Liver (tissue), 9 donors: ENCODE results near the gene ERCC6. TPM values are rescaled to one million over a fixed set of nuclear protein-coding genes. Genes with fewer than 3 reads are reported as not detected.

Experiments used
- DNase-seq: peaks from one replicate; pipeline ENCODE4 v3.0.0-alpha.2; 2017; ENCODE audit warnings: low spot score
- H3K27ac ChIP-seq, 2 donors: one replicate each; pipeline ENCODE4 v1.7.0; 2013; ENCODE audit warnings: inconsistent platforms in 2 of 2, low read length in 2 of 2, control low read depth in 1 of 2, low read depth in 1 of 2, mild to moderate bottlenecking in 1 of 2
- H3K27me3 ChIP-seq, 4 donors: one replicate each; pipeline versions ENCODE4 v1.6.1 to v1.7.0; 2013; ENCODE audit warnings: low read length in 3 of 4, inconsistent platforms in 1 of 4, mild to moderate bottlenecking in 1 of 4, moderate library complexity in 1 of 4; ENCODE audit not compliant: control insufficient read depth in 4 of 4, insufficient read depth in 4 of 4
- H3K36me3 ChIP-seq, 4 donors: one replicate each; pipeline versions ENCODE4 v1.6.1 to v1.7.0; 2013; ENCODE audit warnings: low read length in 3 of 4, mild to moderate bottlenecking in 3 of 4, low read depth in 1 of 4, moderate library complexity in 1 of 4; ENCODE audit not compliant: control insufficient read depth in 4 of 4, insufficient read depth in 3 of 4
- H3K4me1 ChIP-seq, 4 donors: one replicate each; pipeline versions ENCODE4 v1.6.1 to v1.7.0; 2013; ENCODE audit warnings: low read length in 3 of 4, mild to moderate bottlenecking in 3 of 4, moderate library complexity in 1 of 4; ENCODE audit not compliant: control insufficient read depth in 4 of 4, insufficient read depth in 4 of 4
- H3K4me3 ChIP-seq, 3 donors: one replicate each; pipeline versions ENCODE4 v1.6.1 to v1.7.0; 2013; ENCODE audit warnings: low read length in 3 of 3, control low read depth in 1 of 3, low read depth in 1 of 3, mild to moderate bottlenecking in 1 of 3
- H3K9ac ChIP-seq, 2 donors: one replicate each; pipeline ENCODE4 v1.7.0; 2013; ENCODE audit warnings: low read length in 2 of 2, mild to moderate bottlenecking in 2 of 2, moderate library complexity in 2 of 2, control low read depth in 1 of 2, low read depth in 1 of 2
- H3K9me3 ChIP-seq, 4 donors: one replicate each; pipeline versions ENCODE4 v1.6.1 to v1.7.0; 2013; ENCODE audit warnings: low read length in 3 of 4; ENCODE audit not compliant: control insufficient read depth in 4 of 4
- CTCF ChIP-seq: fragments of 150-350 bp; IDR thresholded peaks from 2 replicates; pipeline ENCODE4 v1.5.1; 2017; ENCODE audit warnings: improper control_type of control experiment, low read depth, low read length; ENCODE audit not compliant: missing input control
- EGR1 ChIP-seq, 2 donors: IDR thresholded peaks; 2 replicates each; pipeline ENCODE4 v1.6.1; 2016 to 2018; ENCODE audit warnings: antibody characterized with exemption in 2 of 2, low read depth in 2 of 2
- FOXA1 ChIP-seq: IDR thresholded peaks from 2 replicates; pipeline ENCODE4 v1.6.1; 2016; ENCODE audit warnings: antibody characterized with exemption
- FOXA2 ChIP-seq: IDR thresholded peaks from 2 replicates; pipeline ENCODE4 v1.6.1; 2016; ENCODE audit warnings: antibody characterized with exemption
- GABPA ChIP-seq, 2 donors: IDR thresholded peaks in 1 of 2; conservative IDR thresholded peaks in 1 of 2; 2 replicates each; pipeline ENCODE4 v1.6.1; 2016; ENCODE audit warnings: antibody characterized with exemption in 2 of 2, mild to moderate bottlenecking in 1 of 2, moderate library complexity in 1 of 2
- HNF4A ChIP-seq, 2 donors: conservative IDR thresholded peaks; 2 replicates each; pipeline ENCODE4 v1.6.1; 2016; ENCODE audit warnings: antibody characterized with exemption in 2 of 2, mild to moderate bottlenecking in 2 of 2
- HNF4G ChIP-seq: IDR thresholded peaks from 2 replicates; pipeline ENCODE4 v1.6.1; 2016; ENCODE audit warnings: antibody characterized with exemption
- JUND ChIP-seq, 2 donors: IDR thresholded peaks; 2 replicates each; pipeline ENCODE4 v1.6.1; 2016; ENCODE audit warnings: antibody characterized with exemption in 2 of 2
- RAD21 ChIP-seq, 2 donors: IDR thresholded peaks; 2 replicates each; pipeline ENCODE4 v1.6.1; 2016; ENCODE audit warnings: antibody characterized with exemption in 2 of 2, mild to moderate bottlenecking in 2 of 2
- RXRA ChIP-seq, 2 donors: IDR thresholded peaks; 2 replicates each; pipeline ENCODE4 v1.6.1; 2017 to 2018; ENCODE audit warnings: antibody characterized with exemption in 2 of 2, mild to moderate bottlenecking in 1 of 2
- SP1 ChIP-seq: IDR thresholded peaks from 2 replicates; pipeline ENCODE4 v1.6.1; 2018; ENCODE audit warnings: antibody characterized with exemption, mild to moderate bottlenecking
- TAF1 ChIP-seq: conservative IDR thresholded peaks from 2 replicates; pipeline ENCODE4 v1.6.1; 2016; ENCODE audit warnings: antibody characterized with exemption, mild to moderate bottlenecking
- YY1 ChIP-seq: IDR thresholded peaks from 2 replicates; pipeline ENCODE4 v1.6.1; 2016; ENCODE audit warnings: antibody characterized with exemption, mild to moderate bottlenecking
- WGBS: extraction: QIAGEN DNeasy Blood & Tissue Kit; methylation state at CpG from one replicate; pipeline ENCODE4 v1.1.7; 2013; 5-methylcytosine and 5-hydroxymethylcytosine counted together
- polyA plus RNA-seq, 2 donors: library from polyadenylated mRNA; stranded (reverse) in 1 of 2; unstranded in 1 of 2; fragments of 200-250 nt in 1 of 2; fragments of >200 nt in 1 of 2; fragmentation: Nextera tagmentation in 1 of 2; extraction: Ambion mirVana in 1 of 2; gene quantifications; one replicate each; pipeline versions ENCODE4 v1.2.1 to v1.2.3, GENCODE V29; 2013 to 2015
- total RNA-seq, 2 donors: library from RNA; depleted of rRNA; stranded (reverse); fragments of >200 nt; gene quantifications; one replicate each; pipeline ENCODE4 v1.2.3, GENCODE V29; 2014
- TF ChIP-seq, protein P1 (sequence below): IDR thresholded peaks from 2 replicates; pipeline ENCODE4 v1.6.1; 2016; ENCODE audit warnings: antibody characterized with exemption
- TF ChIP-seq, protein P2 (sequence below): IDR thresholded peaks from 2 replicates; pipeline ENCODE4 v1.6.1; 2016; ENCODE audit warnings: antibody characterized with exemption
- TF ChIP-seq, protein P3 (sequence below): IDR thresholded peaks from 2 replicates; pipeline ENCODE4 v1.6.1; 2016; ENCODE audit warnings: antibody characterized with exemption
- donor health status: healthy.
- donor health status: healthy.
- donor health status: healthy.
- donor health status: healthy.
- donor health status: healthy.

Gene ERCC6
- total and polyA plus RNA-seq, 4 donors: 2.3 to 17.1 (median 7.5) TPM

DNA sequence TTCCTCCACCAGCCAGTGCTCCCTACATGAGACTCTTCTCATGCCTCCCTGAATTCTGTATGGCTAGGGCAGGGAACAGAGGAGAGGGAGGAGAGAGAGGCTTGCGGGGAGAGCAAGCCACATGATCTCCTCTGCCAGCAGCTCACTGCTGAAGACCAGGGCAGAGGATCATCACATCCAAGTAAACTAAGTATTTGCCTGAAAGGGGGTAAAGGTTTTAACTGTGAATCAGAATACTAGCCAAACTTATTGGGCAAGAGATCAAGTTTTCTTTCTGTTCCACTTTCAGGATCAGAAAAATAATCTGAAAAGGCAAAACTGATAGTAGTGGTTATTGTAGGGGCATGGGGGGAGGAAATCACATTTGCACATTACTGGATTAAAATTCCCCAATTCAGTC is 17.8 kb upstream of the ERCC6 start:
- Histone ChIP-seq H3K27me3 (peaks cover 0 to 8% (median 0%) of the 10 kb centered on the region in 4 donors), H3K36me3 (no peaks in the 10 kb centered on the region), H3K9me3 (no peaks in the 10 kb centered on the region), H3K4me3 (no peak overlapping the region), H3K9ac (no peak overlapping the region), H3K4me1 (peaks cover 0 to 3% (median 0%) of the 10 kb centered on the region in 4 donors), H3K27ac (no peak overlapping the region)
- WGBS: 44% methylated on average over 1 of the region's 1 CpG
- no peak for DNase-seq
- TF ChIP-seq CTCF (no peak), GABPA (IDR thresholded peaks at IDR 0.05 in 1 of 2, conservative IDR thresholded peaks at IDR 0.05 in 1 of 2) (no peak), SP1 (no peak), RAD21 (IDR thresholded peaks at IDR 0.05) (no peak), FOXA2 (no peak), HNF4A (conservative IDR thresholded peaks at IDR 0.05) (no peak), JUND (IDR thresholded peaks at IDR 0.05) (no peak)
- TF ChIP-seq, protein P1, sequence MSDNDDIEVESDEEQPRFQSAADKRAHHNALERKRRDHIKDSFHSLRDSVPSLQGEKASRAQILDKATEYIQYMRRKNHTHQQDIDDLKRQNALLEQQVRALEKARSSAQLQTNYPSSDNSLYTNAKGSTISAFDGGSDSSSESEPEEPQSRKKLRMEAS: no peak
- TF ChIP-seq, protein P2, sequence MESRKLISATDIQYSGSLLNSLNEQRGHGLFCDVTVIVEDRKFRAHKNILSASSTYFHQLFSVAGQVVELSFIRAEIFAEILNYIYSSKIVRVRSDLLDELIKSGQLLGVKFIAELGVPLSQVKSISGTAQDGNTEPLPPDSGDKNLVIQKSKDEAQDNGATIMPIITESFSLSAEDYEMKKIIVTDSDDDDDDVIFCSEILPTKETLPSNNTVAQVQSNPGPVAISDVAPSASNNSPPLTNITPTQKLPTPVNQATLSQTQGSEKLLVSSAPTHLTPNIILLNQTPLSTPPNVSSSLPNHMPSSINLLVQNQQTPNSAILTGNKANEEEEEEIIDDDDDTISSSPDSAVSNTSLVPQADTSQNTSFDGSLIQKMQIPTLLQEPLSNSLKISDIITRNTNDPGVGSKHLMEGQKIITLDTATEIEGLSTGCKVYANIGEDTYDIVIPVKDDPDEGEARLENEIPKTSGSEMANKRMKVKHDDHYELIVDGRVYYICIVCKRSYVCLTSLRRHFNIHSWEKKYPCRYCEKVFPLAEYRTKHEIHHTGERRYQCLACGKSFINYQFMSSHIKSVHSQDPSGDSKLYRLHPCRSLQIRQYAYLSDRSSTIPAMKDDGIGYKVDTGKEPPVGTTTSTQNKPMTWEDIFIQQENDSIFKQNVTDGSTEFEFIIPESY: no peak

- WGBS: 67% methylated on average over 2 of the region's 2 CpGs
- TF ChIP-seq, protein P2: no peak
- TF ChIP-seq CTCF (no peak), HNF4A (conservative IDR thresholded peaks at IDR 0.05) (no peak), RAD21 (IDR thresholded peaks at IDR 0.05) (no peak), FOXA2 (no peak), EGR1 (IDR thresholded peaks at IDR 0.05; ENCODE audit: low read depth in 2 of 2) (no peak), JUND (IDR thresholded peaks at IDR 0.05) (no peak), YY1 (no peak), TAF1 (no peak), RXRA (IDR thresholded peaks at IDR 0.05) (no peak), FOXA1 (no peak), HNF4G (no peak)
- TF ChIP-seq, protein P3, sequence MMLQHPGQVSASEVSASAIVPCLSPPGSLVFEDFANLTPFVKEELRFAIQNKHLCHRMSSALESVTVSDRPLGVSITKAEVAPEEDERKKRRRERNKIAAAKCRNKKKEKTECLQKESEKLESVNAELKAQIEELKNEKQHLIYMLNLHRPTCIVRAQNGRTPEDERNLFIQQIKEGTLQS: no peak
- TF ChIP-seq, protein P1: no peak
Measured at GRCh38 chr10:49552277-49552676, 13.4 kb upstream of the ERCC6 start.

More at GRCh38 chr10:49552277-49552676, 13.4 kb upstream of the ERCC6 start:
- Histone ChIP-seq H3K4me3 (no peak overlapping the region), H3K4me1 (peaks cover 0 to 3% (median 0%) of the 10 kb centered on the region in 4 donors), H3K27me3 (no peaks in the 10 kb centered on the region), H3K27ac (no peak overlapping the region), H3K36me3 (no peaks in the 10 kb centered on the region), H3K9ac (no peak overlapping the region), H3K9me3 (no peaks in the 10 kb centered on the region)
- no peak for DNase-seq
